GM12878 (cell line): Measurements from ENCODE around the gene SUGP2. TPM values are rescaled to one million over a fixed set of nuclear protein-coding genes. Genes with fewer than 3 reads are reported as not detected.

Experiments used
- ATAC-seq: fragments of 200-7000 bp; cut with Tn5 transposase; 3 replicates; pipeline ENCODE4 v1.9.1; 2020; ENCODE audit warnings: mild to moderate bottlenecking, moderate library complexity
- BruUV-seq: library from RNA; stranded (reverse); fragments of 400-500 nt; replicated peaks from 2 replicates; lab custom pipeline; 2021; lab: Mats Ljungman, UMichigan
- CTCF ChIA-PET: fragments of 300-600 bp; sonication (Branson Sonifier 250); formaldehyde crosslinking; extraction: SDS; loops from one replicate; lab custom pipeline; 2021; ENCODE audit warnings: inconsistent platforms; lab: Yijun Ruan, JAX
- POLR2A ChIA-PET: fragments of 350-600 bp; formaldehyde crosslinking; extraction: SDS; loops from one replicate; lab custom pipeline; 2021; ENCODE audit warnings: inconsistent platforms; lab: Charles Lee
- RAD21 ChIA-PET: fragments of 300-600 bp; sonication (Branson Sonifier 250); formaldehyde crosslinking; loops from one replicate; lab custom pipeline; 2023; ENCODE audit warnings: antibody characterized with exemption; ENCODE audit not compliant: unreplicated experiment; lab: Charles Lee
- SMC1A ChIA-PET: fragments of 300-600 bp; sonication (Branson Sonifier 250); formaldehyde crosslinking; loops from one replicate; lab custom pipeline; 2023; ENCODE audit not compliant: unreplicated experiment, uncharacterized antibody; lab: Charles Lee
- DNase-seq: peaks from one replicate; pipeline ENCODE4 v3.0.0-alpha.2; 2011; ENCODE audit warnings: low read depth, low spot score
- FAIRE-seq: peaks from 3 replicates; lab custom pipeline; 2011; peaks lifted over from hg19 to GRCh38; lab: Jason Lieb, UNC
- H2AFZ ChIP-seq: 2 replicates; pipeline ENCODE4 v1.6.0; 2011; ENCODE audit warnings: low read depth, low read length, control low read depth; ENCODE audit not compliant: control insufficient read depth
- H3K27ac ChIP-seq: 2 replicates; pipeline ENCODE4 v1.5.1; 2011; ENCODE audit warnings: control low read depth; ENCODE audit not compliant: control insufficient read depth, insufficient read depth
- H3K27me3 ChIP-seq, 2 experiments: replicated peaks in 1 of 2; 2 replicates each; pipeline versions ENCODE4 v1.6.0 to v1.6.1; 2011; ENCODE audit warnings: low read length in 1 of 2; ENCODE audit not compliant: control insufficient read depth in 2 of 2, insufficient read depth in 2 of 2
- H3K36me3 ChIP-seq, 2 experiments: 2 replicates each; pipeline ENCODE4 v1.5.1; 2011; ENCODE audit warnings: low read length in 1 of 2; ENCODE audit not compliant: control insufficient read depth in 2 of 2, insufficient read depth in 2 of 2
- H3K4me1 ChIP-seq: 2 replicates; pipeline ENCODE4 v1.6.1; 2011; ENCODE audit warnings: mild to moderate bottlenecking, low read length, moderate library complexity, mixed read lengths; ENCODE audit not compliant: control insufficient read depth, insufficient read depth
- H3K4me2 ChIP-seq: 2 replicates; pipeline ENCODE4 v1.6.0; 2011; ENCODE audit warnings: control low read depth; ENCODE audit not compliant: control insufficient read depth, insufficient read depth
- H3K4me3 ChIP-seq: fragments of 200-600 bp; sonication (generic); 2 replicates; pipeline ENCODE4 v1.5.1; 2016
- H3K79me2 ChIP-seq: 2 replicates; pipeline ENCODE4 v1.6.0; 2011; ENCODE audit warnings: low read length; ENCODE audit not compliant: control insufficient read depth, insufficient read depth
- H3K9ac ChIP-seq: 2 replicates; pipeline ENCODE4 v1.8.0; 2011; ENCODE audit warnings: low read length, control low read depth, mixed read lengths; ENCODE audit not compliant: control insufficient read depth, insufficient read depth
- H3K9me3 ChIP-seq: replicated peaks from 3 replicates; pipeline ENCODE4 v1.5.1; 2011; ENCODE audit warnings: mild to moderate bottlenecking, low read length; ENCODE audit not compliant: control insufficient read depth, insufficient read depth
- H4K20me1 ChIP-seq: 2 replicates; pipeline ENCODE4 v1.6.0; 2011; ENCODE audit not compliant: control insufficient read depth, insufficient read depth
- BMI1 ChIP-seq: fragments of 450-650 bp; IDR thresholded peaks from 2 replicates; pipeline ENCODE4 v1.6.1; 2016; ENCODE audit warnings: mild to moderate bottlenecking, moderate library complexity, borderline replicate concordance
- FOXK2 ChIP-seq: fragments of 450-650 bp; IDR thresholded peaks from 2 replicates; pipeline ENCODE4 v1.6.1; 2017; ENCODE audit warnings: mild to moderate bottlenecking, moderate library complexity
- FOXM1 ChIP-seq: IDR thresholded peaks from 2 replicates; pipeline ENCODE4 v1.6.1; 2012; ENCODE audit warnings: low read depth, mild to moderate bottlenecking, inconsistent platforms, low read length, moderate library complexity
- JUNB ChIP-seq: IDR thresholded peaks from 2 replicates; pipeline ENCODE4 v1.6.1; 2016; ENCODE audit warnings: antibody characterized with exemption, mild to moderate bottlenecking
- KLF5 ChIP-seq: fragments of 450-650 bp; IDR thresholded peaks from 2 replicates; pipeline ENCODE4 v1.6.1; 2014; ENCODE audit warnings: mild to moderate bottlenecking; ENCODE audit not compliant: partially characterized antibody
- NFYB ChIP-seq: IDR thresholded peaks from 2 replicates; pipeline ENCODE4 v1.6.1; 2011; ENCODE audit warnings: low read depth, mild to moderate bottlenecking, low read length, improper control_type of control experiment, moderate library complexity; ENCODE audit not compliant: insufficient read depth
- NR2C1 ChIP-seq: fragments of 450-650 bp; IDR thresholded peaks from 2 replicates; pipeline ENCODE4 v1.6.1; 2017; ENCODE audit warnings: antibody characterized with exemption, mild to moderate bottlenecking, moderate library complexity
- STAT1 ChIP-seq: fragments of 450-650 bp; conservative IDR thresholded peaks from 2 replicates; pipeline ENCODE4 v1.6.1; 2014; ENCODE audit warnings: antibody characterized with exemption, mild to moderate bottlenecking
- STAT3 ChIP-seq: IDR thresholded peaks from 2 replicates; pipeline ENCODE4 v1.6.1; 2011; ENCODE audit warnings: low read depth, low read length, improper control_type of control experiment
- ZZZ3 ChIP-seq: IDR thresholded peaks from 2 replicates; pipeline ENCODE4 v1.6.1; 2011; ENCODE audit warnings: low read depth; ENCODE audit not compliant: control insufficient read depth, insufficient read length
- WGBS: methylation state at CpG from one replicate; pipeline ENCODE4 v1.1.6; 2016; ENCODE audit warnings: low lambda C conversion rate; ENCODE audit not compliant: insufficient replicate concordance, insufficient coverage; ENCODE audit errors: missing lambda C conversion rate; 5-methylcytosine and 5-hydroxymethylcytosine counted together
- in situ Hi-C: fragments of 300-500 bp; cut with MboI; formaldehyde crosslinking; loops from 9 replicates; pipeline ENCODE4 v1.14.3; 2018; ENCODE audit warnings: mixed read lengths
- intact Hi-C: fragments of 100-400 bp; cut with micrococcal nuclease; formaldehyde crosslinking; loops from one replicate; pipeline ENCODE4 v1.14.2; 2022; ENCODE audit not compliant: unreplicated experiment
- polyA plus RNA-seq, 11 experiments: library from polyadenylated mRNA; depleted of rRNA in 4 of 11; unstranded in 6 of 11; stranded (reverse) in 5 of 11; fragments of >200 nt; fragmentation: Nextera tagmentation in 4 of 11; fragmentation: Illumina TruSeq in 1 of 11; extraction: Ambion mirVana in 4 of 11; extraction: Trizol in 1 of 11; gene quantifications; 1 replicate in 1 of 11; 2 replicates in 10 of 11; pipeline versions ENCODE4 v1.2.1 to v1.2.3, GENCODE V29; 2011 to 2016; ENCODE audit warnings: inconsistent platforms in 2 of 11, missing spikeins in 2 of 11, low read depth in 1 of 11
- total RNA-seq, 4 experiments: library from RNA; depleted of rRNA in 3 of 4; stranded (reverse); fragments of >200 nt in 3 of 4; fragmentation: Illumina TruSeq in 1 of 4; extraction: Trizol in 1 of 4; gene quantifications; 2 replicates each; pipeline versions ENCODE4 v1.2.1 to v1.2.3, GENCODE V29; 2013 to 2021
- TF ChIP-seq, protein P1 (sequence below): fragments of 450-650 bp; IDR thresholded peaks from 2 replicates; pipeline ENCODE4 v1.6.1; 2017; ENCODE audit warnings: mild to moderate bottlenecking, moderate library complexity
- TF ChIP-seq, protein P2 (sequence below): fragments of 450-650 bp; conservative IDR thresholded peaks from 2 replicates; pipeline ENCODE4 v1.6.1; 2017; ENCODE audit warnings: mild to moderate bottlenecking, moderate library complexity
- TF ChIP-seq, protein P3 (sequence below), 3 experiments: IDR thresholded peaks in 2 of 3; conservative IDR thresholded peaks in 1 of 3; 2 replicates each; pipeline ENCODE4 v1.5.1; 2011; ENCODE audit warnings: low read depth in 3 of 3, low read length in 3 of 3, mild to moderate bottlenecking in 3 of 3, control low read depth in 2 of 3, moderate library complexity in 2 of 3, inconsistent platforms in 1 of 3, mixed read lengths in 1 of 3; ENCODE audit not compliant: control insufficient read depth in 2 of 3, insufficient read depth in 1 of 3; ENCODE audit errors: extremely low read depth in 1 of 3
- TF ChIP-seq, protein P4 (sequence below): fragments of 450-650 bp; IDR thresholded peaks from 2 replicates; pipeline ENCODE4 v1.6.1; 2018; ENCODE audit warnings: mild to moderate bottlenecking, low read depth, moderate library complexity; ENCODE audit not compliant: partially characterized antibody

Gene SUGP2
- total and polyA plus RNA-seq, 10 of the 15 experiments (the other 5 are each of a cell fraction or from before 2014, with no cell fraction given) = 15.0 to 120 (median 57.2) TPM

DNA sequence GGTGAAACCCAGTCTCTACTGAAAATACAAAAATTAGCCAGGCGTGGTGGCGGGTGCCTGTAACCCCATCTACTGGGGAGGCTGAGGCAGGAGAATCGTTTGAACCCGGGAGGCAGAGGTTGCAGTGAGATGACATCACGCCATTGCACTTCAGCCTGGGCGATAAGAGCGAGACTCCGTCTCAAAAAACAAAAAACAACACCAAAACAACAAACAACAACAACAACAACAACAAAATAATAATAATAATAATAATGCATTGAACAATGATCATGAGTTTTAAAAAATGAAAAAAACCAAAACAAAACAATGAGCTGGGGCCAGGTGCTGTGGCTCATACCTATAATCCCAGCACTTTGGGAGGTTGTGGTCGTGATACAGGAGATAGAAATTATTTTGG, 69.2 kb downstream of the SUGP2 start:
- ChIA-PET POLR2A (no interaction called here), SMC1A (no interaction called here), CTCF (no interaction called here), RAD21 (no interaction called here)
- Histone ChIP-seq H2AFZ (no peak overlapping the region), H3K9ac (no peak overlapping the region), H3K9me3 (no peaks in the 10 kb centered on the region; the same call in 2 of the 3 replicates), H3K79me2 (no peaks in the 10 kb centered on the region), H3K4me3 (no peak overlapping the region), H3K4me2 (no peak overlapping the region), H3K4me1 (no peaks in the 10 kb centered on the region), H3K27ac (no peak overlapping the region), H3K27me3 (no peaks in the 10 kb centered on the region), H3K36me3 (no peaks in the 10 kb centered on the region), H4K20me1 (no peaks in the 10 kb centered on the region)
- DNase-seq = no peak
- ATAC-seq = no peak
- BruUV-seq = no TSS peak
- in situ Hi-C loops = no loop called here
- 35% methylated on average over 9 of the region's 9 CpGs for WGBS
- intact Hi-C loops = no loop called here
- no peak for FAIRE-seq
- no peak for TF ChIP-seq ZZZ3
- no peak for TF ChIP-seq STAT1
- no peak for TF ChIP-seq NR2C1
- TF ChIP-seq, protein P1, sequence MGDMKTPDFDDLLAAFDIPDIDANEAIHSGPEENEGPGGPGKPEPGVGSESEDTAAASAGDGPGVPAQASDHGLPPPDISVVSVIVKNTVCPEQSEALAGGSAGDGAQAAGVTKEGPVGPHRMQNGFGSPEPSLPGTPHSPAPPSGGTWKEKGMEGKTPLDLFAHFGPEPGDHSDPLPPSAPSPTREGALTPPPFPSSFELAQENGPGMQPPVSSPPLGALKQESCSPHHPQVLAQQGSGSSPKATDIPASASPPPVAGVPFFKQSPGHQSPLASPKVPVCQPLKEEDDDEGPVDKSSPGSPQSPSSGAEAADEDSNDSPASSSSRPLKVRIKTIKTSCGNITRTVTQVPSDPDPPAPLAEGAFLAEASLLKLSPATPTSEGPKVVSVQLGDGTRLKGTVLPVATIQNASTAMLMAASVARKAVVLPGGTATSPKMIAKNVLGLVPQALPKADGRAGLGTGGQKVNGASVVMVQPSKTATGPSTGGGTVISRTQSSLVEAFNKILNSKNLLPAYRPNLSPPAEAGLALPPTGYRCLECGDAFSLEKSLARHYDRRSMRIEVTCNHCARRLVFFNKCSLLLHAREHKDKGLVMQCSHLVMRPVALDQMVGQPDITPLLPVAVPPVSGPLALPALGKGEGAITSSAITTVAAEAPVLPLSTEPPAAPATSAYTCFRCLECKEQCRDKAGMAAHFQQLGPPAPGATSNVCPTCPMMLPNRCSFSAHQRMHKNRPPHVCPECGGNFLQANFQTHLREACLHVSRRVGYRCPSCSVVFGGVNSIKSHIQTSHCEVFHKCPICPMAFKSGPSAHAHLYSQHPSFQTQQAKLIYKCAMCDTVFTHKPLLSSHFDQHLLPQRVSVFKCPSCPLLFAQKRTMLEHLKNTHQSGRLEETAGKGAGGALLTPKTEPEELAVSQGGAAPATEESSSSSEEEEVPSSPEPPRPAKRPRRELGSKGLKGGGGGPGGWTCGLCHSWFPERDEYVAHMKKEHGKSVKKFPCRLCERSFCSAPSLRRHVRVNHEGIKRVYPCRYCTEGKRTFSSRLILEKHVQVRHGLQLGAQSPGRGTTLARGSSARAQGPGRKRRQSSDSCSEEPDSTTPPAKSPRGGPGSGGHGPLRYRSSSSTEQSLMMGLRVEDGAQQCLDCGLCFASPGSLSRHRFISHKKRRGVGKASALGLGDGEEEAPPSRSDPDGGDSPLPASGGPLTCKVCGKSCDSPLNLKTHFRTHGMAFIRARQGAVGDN = no peak
- no peak for TF ChIP-seq FOXM1
- TF ChIP-seq, protein P2, sequence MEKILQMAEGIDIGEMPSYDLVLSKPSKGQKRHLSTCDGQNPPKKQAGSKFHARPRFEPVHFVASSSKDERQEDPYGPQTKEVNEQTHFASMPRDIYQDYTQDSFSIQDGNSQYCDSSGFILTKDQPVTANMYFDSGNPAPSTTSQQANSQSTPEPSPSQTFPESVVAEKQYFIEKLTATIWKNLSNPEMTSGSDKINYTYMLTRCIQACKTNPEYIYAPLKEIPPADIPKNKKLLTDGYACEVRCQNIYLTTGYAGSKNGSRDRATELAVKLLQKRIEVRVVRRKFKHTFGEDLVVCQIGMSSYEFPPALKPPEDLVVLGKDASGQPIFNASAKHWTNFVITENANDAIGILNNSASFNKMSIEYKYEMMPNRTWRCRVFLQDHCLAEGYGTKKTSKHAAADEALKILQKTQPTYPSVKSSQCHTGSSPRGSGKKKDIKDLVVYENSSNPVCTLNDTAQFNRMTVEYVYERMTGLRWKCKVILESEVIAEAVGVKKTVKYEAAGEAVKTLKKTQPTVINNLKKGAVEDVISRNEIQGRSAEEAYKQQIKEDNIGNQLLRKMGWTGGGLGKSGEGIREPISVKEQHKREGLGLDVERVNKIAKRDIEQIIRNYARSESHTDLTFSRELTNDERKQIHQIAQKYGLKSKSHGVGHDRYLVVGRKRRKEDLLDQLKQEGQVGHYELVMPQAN = no peak
- TF ChIP-seq FOXK2 = no peak
- no peak for TF ChIP-seq NFYB
- TF ChIP-seq, protein P3, sequence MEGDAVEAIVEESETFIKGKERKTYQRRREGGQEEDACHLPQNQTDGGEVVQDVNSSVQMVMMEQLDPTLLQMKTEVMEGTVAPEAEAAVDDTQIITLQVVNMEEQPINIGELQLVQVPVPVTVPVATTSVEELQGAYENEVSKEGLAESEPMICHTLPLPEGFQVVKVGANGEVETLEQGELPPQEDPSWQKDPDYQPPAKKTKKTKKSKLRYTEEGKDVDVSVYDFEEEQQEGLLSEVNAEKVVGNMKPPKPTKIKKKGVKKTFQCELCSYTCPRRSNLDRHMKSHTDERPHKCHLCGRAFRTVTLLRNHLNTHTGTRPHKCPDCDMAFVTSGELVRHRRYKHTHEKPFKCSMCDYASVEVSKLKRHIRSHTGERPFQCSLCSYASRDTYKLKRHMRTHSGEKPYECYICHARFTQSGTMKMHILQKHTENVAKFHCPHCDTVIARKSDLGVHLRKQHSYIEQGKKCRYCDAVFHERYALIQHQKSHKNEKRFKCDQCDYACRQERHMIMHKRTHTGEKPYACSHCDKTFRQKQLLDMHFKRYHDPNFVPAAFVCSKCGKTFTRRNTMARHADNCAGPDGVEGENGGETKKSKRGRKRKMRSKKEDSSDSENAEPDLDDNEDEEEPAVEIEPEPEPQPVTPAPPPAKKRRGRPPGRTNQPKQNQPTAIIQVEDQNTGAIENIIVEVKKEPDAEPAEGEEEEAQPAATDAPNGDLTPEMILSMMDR (IDR thresholded peaks at IDR 0.05 in 2 of 3, conservative IDR thresholded peaks at IDR 0.05 in 1 of 3; ENCODE audit: control insufficient read depth in 2 of 3, extremely low read depth in 1 of 3, insufficient read depth in 1 of 3, low read depth in 3 of 3, low read length in 3 of 3) = no peak
- TF ChIP-seq, protein P4, sequence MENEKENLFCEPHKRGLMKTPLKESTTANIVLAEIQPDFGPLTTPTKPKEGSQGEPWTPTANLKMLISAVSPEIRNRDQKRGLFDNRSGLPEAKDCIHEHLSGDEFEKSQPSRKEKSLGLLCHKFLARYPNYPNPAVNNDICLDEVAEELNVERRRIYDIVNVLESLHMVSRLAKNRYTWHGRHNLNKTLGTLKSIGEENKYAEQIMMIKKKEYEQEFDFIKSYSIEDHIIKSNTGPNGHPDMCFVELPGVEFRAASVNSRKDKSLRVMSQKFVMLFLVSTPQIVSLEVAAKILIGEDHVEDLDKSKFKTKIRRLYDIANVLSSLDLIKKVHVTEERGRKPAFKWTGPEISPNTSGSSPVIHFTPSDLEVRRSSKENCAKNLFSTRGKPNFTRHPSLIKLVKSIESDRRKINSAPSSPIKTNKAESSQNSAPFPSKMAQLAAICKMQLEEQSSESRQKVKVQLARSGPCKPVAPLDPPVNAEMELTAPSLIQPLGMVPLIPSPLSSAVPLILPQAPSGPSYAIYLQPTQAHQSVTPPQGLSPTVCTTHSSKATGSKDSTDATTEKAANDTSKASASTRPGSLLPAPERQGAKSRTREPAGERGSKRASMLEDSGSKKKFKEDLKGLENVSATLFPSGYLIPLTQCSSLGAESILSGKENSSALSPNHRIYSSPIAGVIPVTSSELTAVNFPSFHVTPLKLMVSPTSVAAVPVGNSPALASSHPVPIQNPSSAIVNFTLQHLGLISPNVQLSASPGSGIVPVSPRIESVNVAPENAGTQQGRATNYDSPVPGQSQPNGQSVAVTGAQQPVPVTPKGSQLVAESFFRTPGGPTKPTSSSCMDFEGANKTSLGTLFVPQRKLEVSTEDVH = no peak
- no peak for TF ChIP-seq BMI1
- TF ChIP-seq KLF5 = no peak
- no peak for TF ChIP-seq STAT3
- no peak for TF ChIP-seq JUNB
